Panc1 (cell line): ENCODE results near the gene GARS1.

Experiments used
- CTCF ChIP-seq: fragments of 450-650 bp; IDR thresholded peaks from 2 replicates; pipeline ENCODE4 v1.5.1; 2017; ENCODE audit warnings: mild to moderate bottlenecking
- POLR2AphosphoS5 ChIP-seq: IDR thresholded peaks from 2 replicates; pipeline ENCODE4 v1.6.1; 2012; ENCODE audit warnings: mild to moderate bottlenecking, low read depth, low read length, moderate library complexity
- REST ChIP-seq, 2 experiments: IDR thresholded peaks; 2 replicates each; pipeline ENCODE4 v1.6.1; 2011 to 2012; ENCODE audit warnings: low read depth in 2 of 2, control low read depth in 1 of 2, low read length in 1 of 2, mild to moderate bottlenecking in 1 of 2, moderate library complexity in 1 of 2; ENCODE audit not compliant: insufficient read depth in 1 of 2
- SIN3A ChIP-seq: IDR thresholded peaks from 2 replicates; pipeline ENCODE4 v1.6.1; 2012; ENCODE audit warnings: low read depth, mild to moderate bottlenecking, low read length, moderate library complexity, borderline replicate concordance; ENCODE audit not compliant: insufficient read depth
- TCF7L2 ChIP-seq: IDR thresholded peaks from 2 replicates; pipeline ENCODE4 v1.6.1; 2011; ENCODE audit warnings: mild to moderate bottlenecking, low read depth, low read length, inconsistent platforms

DNA sequence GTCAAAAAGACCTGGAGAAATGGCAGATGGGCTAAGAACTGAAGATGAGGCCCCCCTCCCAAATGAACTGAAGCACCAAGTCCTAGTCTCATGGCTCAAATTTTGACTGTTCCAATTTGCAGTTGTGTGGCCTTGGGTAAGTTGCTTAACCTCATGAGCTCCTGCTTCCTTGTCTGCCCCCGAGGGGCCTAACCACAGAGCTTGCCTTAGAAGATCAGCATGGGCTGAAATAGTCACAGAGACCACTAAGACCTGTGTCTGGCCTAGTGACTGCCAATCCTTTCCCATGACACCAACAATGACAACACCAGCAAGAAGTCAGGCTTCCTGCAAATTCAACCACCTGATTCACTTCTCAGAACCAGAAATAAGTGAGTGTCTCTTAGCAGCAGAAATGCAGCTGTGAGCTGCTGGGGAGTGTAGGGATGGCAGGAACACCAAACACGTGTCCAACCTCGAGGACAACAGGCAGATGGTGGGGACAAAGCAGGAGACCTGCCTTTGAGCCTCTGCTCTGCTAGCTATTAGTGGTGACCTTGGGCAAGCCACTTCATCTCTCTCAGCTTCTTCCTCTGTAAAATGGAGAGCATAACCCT, 63.9 kb downstream of the GARS1 start:
- TF ChIP-seq CTCF: no peak
- no peak for TF ChIP-seq REST (IDR thresholded peaks at IDR 0.05; ENCODE audit: insufficient read depth in 1 of 2, low read depth in 2 of 2, low read length in 1 of 2)
- no peak for TF ChIP-seq POLR2AphosphoS5
- TF ChIP-seq TCF7L2: no peak
- TF ChIP-seq SIN3A: no peak
